ENCODE results near the gene REEP1. TPM values are rescaled to one million over a fixed set of nuclear protein-coding genes. Genes with fewer than 3 reads are reported as not detected.
A peak's percentile ranks its signal among the peaks of the same experiment; 100 is the strongest.

The REEP1 gene
- total and polyA plus RNA-seq, 9 of the 15 experiments (the other 6 are each of a cell fraction or from before 2014, with no cell fraction given): 0.11 to 0.67 (median 0.13) TPM

- BruUV-seq (replicated peaks): no TSS peak
- Histone ChIP-seq H3K36me3 (ENCODE audit: control insufficient read depth, insufficient read depth, low read length) (no peaks in the 10 kb centered on the region), H3K9me1 (ENCODE audit: control insufficient read depth, insufficient read depth, low read length) (no peaks in the 10 kb centered on the region), H2AFZ (ENCODE audit: low read depth, low read length) (no peak overlapping the region), H3K27ac (ENCODE audit: extremely low read depth, low read depth, low read length) (no peak overlapping the region; the same call in 2 of the 3 replicates), H4K20me1 (replicated peaks; ENCODE audit: control insufficient read depth, insufficient read depth, low read length) (no peaks in the 10 kb centered on the region), H3K9me3 (replicated peaks; ENCODE audit: control insufficient read depth, insufficient read depth, low read depth, low read length) (no peaks in the 10 kb centered on the region), H3K27me3 (ENCODE audit: control insufficient read depth in 2 of 2, insufficient read depth in 2 of 2, low read length in 2 of 2) (peaks cover 27 to 42% of the 10 kb centered on the region in 2 experiments; a peak in 3 of 5 replicates), H3K79me2 (ENCODE audit: control insufficient read depth, insufficient read depth, low read length) (no peaks in the 10 kb centered on the region), H3K4me2 (ENCODE audit: insufficient read depth, low read length) (no peak overlapping the region), H3K9ac (ENCODE audit: insufficient read depth in 1 of 2, low read depth in 2 of 2, low read length in 2 of 2) (no peak overlapping the region), H3K4me3 (no peak overlapping the region), H3K4me1 (replicated peaks in 1 of 2; ENCODE audit: control insufficient read depth in 2 of 2, insufficient read depth in 2 of 2, low read length in 2 of 2) (no peaks in the 10 kb centered on the region)
- POLR2A ChIA-PET: interaction anchor here (0.8 kb wide), 1 partner anchor 80 kb away, joined by 3 read pairs; no protein-coding TSS in a partner anchor
- ATAC-seq (0 out of 3 replicates have a peak, but pooled peaks have one; percentile 31), DNase-seq (ENCODE audit: extremely low read depth in 1 of 4, low spot score in 3 of 4) (peak in 1 of 4 experiments; percentile 14), FAIRE-seq (no peak)
- in situ Hi-C loops (cut with MboI): no loop called here
- WGBS (ENCODE audit: insufficient coverage, low coverage, missing lambda C conversion rate): 2% methylated on average over 3 of the region's 3 CpGs
- intact Hi-C loops (cut with micrococcal nuclease): no loop called here
- CTCF ChIA-PET (ENCODE audit: low intra/inter-chr PET ratio): no interaction called here
- no peak for TF ChIP-seq USF1 (CRISPR knock-in tag; IDR thresholded peaks at IDR 0.05)
- TF ChIP-seq SMAD4 (CRISPR knock-in tag; conservative IDR thresholded peaks at IDR 0.05): no peak
- no peak for TF ChIP-seq GTF2E2 (tag; IDR thresholded peaks at IDR 0.05)
- TF ChIP-seq ZBTB17 (CRISPR knock-in tag; IDR thresholded peaks at IDR 0.05): 0 out of 2 replicates have a peak, but pooled peaks have one; percentile 40
- TF ChIP-seq NCOA6 (IDR thresholded peaks at IDR 0.05): no peak
- TF ChIP-seq, protein P1, sequence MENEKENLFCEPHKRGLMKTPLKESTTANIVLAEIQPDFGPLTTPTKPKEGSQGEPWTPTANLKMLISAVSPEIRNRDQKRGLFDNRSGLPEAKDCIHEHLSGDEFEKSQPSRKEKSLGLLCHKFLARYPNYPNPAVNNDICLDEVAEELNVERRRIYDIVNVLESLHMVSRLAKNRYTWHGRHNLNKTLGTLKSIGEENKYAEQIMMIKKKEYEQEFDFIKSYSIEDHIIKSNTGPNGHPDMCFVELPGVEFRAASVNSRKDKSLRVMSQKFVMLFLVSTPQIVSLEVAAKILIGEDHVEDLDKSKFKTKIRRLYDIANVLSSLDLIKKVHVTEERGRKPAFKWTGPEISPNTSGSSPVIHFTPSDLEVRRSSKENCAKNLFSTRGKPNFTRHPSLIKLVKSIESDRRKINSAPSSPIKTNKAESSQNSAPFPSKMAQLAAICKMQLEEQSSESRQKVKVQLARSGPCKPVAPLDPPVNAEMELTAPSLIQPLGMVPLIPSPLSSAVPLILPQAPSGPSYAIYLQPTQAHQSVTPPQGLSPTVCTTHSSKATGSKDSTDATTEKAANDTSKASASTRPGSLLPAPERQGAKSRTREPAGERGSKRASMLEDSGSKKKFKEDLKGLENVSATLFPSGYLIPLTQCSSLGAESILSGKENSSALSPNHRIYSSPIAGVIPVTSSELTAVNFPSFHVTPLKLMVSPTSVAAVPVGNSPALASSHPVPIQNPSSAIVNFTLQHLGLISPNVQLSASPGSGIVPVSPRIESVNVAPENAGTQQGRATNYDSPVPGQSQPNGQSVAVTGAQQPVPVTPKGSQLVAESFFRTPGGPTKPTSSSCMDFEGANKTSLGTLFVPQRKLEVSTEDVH (IDR thresholded peaks at IDR 0.05; ENCODE audit: low read depth, partially characterized antibody): no peak
- peak; percentile 27 for TF ChIP-seq ZFP36 (IDR thresholded peaks at IDR 0.05; ENCODE audit: low read depth, low read length, partially characterized antibody)
- no peak for TF ChIP-seq ZC3H11A (IDR thresholded peaks at IDR 0.05; ENCODE audit: low read depth, low read length)
- TF ChIP-seq, protein P2, sequence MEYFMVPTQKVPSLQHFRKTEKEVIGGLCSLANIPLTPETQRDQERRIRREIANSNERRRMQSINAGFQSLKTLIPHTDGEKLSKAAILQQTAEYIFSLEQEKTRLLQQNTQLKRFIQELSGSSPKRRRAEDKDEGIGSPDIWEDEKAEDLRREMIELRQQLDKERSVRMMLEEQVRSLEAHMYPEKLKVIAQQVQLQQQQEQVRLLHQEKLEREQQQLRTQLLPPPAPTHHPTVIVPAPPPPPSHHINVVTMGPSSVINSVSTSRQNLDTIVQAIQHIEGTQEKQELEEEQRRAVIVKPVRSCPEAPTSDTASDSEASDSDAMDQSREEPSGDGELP (CRISPR knock-in tag; IDR thresholded peaks at IDR 0.05; ENCODE audit: borderline replicate concordance): no peak
- TF ChIP-seq MAFG (tag; conservative IDR thresholded peaks at IDR 0.05): peak; percentile 32; the same call in 1 of the 2 replicates
- TF ChIP-seq ZEB2 (IDR thresholded peaks at IDR 0.05): no peak
- TF ChIP-seq FOXJ2 (tag; IDR thresholded peaks at IDR 0.05): no peak
- no peak for TF ChIP-seq BACH1 (tag; IDR thresholded peaks at IDR 0.05)
- TF ChIP-seq NFE2 (IDR thresholded peaks at IDR 0.05; ENCODE audit: low read depth): 0 out of 2 replicates have a peak, but pooled peaks have one; percentile 18
- TF ChIP-seq, protein P3, sequence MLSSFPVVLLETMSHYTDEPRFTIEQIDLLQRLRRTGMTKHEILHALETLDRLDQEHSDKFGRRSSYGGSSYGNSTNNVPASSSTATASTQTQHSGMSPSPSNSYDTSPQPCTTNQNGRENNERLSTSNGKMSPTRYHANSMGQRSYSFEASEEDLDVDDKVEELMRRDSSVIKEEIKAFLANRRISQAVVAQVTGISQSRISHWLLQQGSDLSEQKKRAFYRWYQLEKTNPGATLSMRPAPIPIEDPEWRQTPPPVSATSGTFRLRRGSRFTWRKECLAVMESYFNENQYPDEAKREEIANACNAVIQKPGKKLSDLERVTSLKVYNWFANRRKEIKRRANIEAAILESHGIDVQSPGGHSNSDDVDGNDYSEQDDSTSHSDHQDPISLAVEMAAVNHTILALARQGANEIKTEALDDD (IDR thresholded peaks at IDR 0.05): no peak
- TF ChIP-seq RBM34 (IDR thresholded peaks at IDR 0.05; ENCODE audit: borderline replicate concordance, insufficient read depth, low read length): no peak
- TF ChIP-seq TOE1 (IDR thresholded peaks at IDR 0.05; ENCODE audit: borderline replicate concordance): no peak
- no peak for TF ChIP-seq TOE1 (CRISPR knock-in tag; IDR thresholded peaks at IDR 0.05; ENCODE audit: borderline replicate concordance, low read depth)
- TF ChIP-seq SRSF7 (optimal IDR thresholded peaks at IDR 0.05; ENCODE audit: low read depth, low read length): no peak
- no peak for TF ChIP-seq ZNF780A (CRISPR knock-in tag; IDR thresholded peaks at IDR 0.05)
Measured at GRCh38 chr2:86300496-86300895, 36.9 kb downstream of the REEP1 start.
